ENCODE measurements around the gene MT1B.

The MT1B gene

DNA sequence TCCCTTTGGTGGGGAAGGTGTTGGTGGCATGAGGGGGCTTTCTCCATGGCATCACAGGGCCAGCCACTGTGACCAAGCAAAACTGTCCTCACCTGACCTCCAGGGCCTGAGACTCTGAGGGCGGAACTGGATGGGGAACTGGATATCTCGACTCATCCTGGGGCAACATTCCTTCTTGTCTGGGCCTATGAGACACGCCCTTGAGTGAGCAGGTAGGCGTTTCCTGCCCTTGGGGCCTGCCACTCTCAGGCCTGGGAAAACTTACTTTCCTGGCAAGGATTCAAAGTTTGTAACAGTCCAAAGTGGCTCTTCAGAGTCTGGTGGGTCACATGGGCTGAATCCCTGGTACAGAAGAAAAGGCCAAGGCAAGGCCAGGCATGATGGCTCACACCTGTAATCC is 40.2 kb downstream of the MT1B start:
- TF ChIP-seq MAX (IDR thresholded peaks at IDR 0.05; ENCODE audit: low read depth, low read length) (no peak), POLR2A (IDR thresholded peaks at IDR 0.05; ENCODE audit: extremely low read depth, insufficient read length) (no peak), MYC (IDR thresholded peaks at IDR 0.05; ENCODE audit: low read depth, low read length) (no peak), CTCF (IDR thresholded peaks at IDR 0.05; ENCODE audit: low read depth, low read length) (no peak)
- no peak for DNase-seq (ENCODE audit: low read depth)

GRCh38 chr16:56695246-56695645 is 43.6 kb downstream of the MT1B start:
- DNase-seq (ENCODE audit: low read depth), result no peak
- H3K4me3 ChIP-seq (ENCODE audit: low read depth, low read length), result no peak overlapping the region

More for the DNA sequence above, 40.2 kb downstream of the MT1B start:
- no peak overlapping the region for H3K4me3 ChIP-seq (ENCODE audit: low read depth, low read length)

DNA sequence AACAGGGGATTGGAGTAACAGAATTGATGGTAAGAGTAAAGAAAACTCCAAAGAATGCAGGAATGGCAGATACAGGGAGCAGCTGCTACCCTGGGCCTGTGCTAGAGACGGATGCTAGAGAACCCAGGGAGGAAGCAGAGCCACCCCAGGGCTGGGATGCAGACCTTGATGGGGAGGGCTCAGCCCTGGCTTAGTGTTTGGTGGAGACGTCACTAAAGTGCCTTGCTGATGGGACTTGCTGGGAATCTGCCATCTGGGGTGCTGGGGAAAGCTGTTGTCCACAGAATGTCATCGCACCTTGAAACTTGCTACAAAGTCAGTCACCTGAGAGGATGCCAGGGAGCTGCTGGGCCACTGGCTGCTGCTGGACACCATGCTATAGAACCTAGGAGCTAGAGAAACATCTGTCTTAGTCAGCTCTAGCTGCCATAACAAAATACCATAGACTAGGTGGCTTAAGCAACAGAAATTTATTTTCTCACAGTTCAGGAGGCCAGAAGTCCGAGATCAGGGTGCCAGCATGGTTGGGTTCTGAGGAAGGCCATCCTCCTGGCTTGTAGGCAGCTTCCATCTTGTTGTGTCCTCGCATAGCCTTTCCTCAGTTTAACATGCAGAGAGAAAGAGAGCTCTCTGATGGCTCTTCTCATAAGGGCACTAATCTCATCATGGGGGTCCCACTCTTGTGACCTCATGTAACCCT is 45.9 kb downstream of the MT1B start:
- no peak overlapping the region for H3K4me3 ChIP-seq (ENCODE audit: low read depth, low read length)
- DNase-seq (ENCODE audit: low read depth), result no peak
- no peak for TF ChIP-seq CTCF (IDR thresholded peaks at IDR 0.05; ENCODE audit: low read depth, low read length)
- no peak for TF ChIP-seq POLR2A (IDR thresholded peaks at IDR 0.05; ENCODE audit: extremely low read depth, insufficient read length)
- TF ChIP-seq MYC (IDR thresholded peaks at IDR 0.05; ENCODE audit: low read depth, low read length), result no peak
- TF ChIP-seq MAX (IDR thresholded peaks at IDR 0.05; ENCODE audit: low read depth, low read length), result no peak

More at GRCh38 chr16:56695246-56695645, 43.6 kb downstream of the MT1B start:
- no peak for TF ChIP-seq CTCF (IDR thresholded peaks at IDR 0.05; ENCODE audit: low read depth, low read length)
- TF ChIP-seq MYC (IDR thresholded peaks at IDR 0.05; ENCODE audit: low read depth, low read length), result no peak
- no peak for TF ChIP-seq MAX (IDR thresholded peaks at IDR 0.05; ENCODE audit: low read depth, low read length)
- no peak for TF ChIP-seq POLR2A (IDR thresholded peaks at IDR 0.05; ENCODE audit: extremely low read depth, insufficient read length)

DNA sequence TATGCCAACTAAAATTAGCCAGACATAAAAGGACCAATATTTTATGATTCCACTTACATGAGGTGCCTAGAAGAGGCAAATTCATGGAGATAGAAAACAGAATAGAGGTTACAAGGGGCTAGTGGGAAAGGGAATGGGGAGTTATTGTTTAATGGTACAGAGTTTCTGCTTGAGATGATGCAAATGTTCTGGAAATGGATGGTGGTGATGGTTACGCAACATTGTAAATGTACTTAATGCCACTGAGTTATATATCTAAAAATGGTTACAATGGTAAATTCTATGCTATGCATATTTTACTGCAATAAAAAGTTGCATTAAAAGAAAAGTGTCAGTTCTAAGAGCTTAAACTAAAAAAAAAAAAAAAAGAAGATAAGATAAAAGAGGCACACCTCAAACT is 48.5 kb downstream of the MT1B start:
- DNase-seq (ENCODE audit: low read depth), result peak; percentile 38
- no peak overlapping the region for H3K4me3 ChIP-seq (ENCODE audit: low read depth, low read length)
- no peak for TF ChIP-seq POLR2A (IDR thresholded peaks at IDR 0.05; ENCODE audit: extremely low read depth, insufficient read length)
- TF ChIP-seq CTCF (IDR thresholded peaks at IDR 0.05; ENCODE audit: low read depth, low read length), result no peak
- no peak for TF ChIP-seq MAX (IDR thresholded peaks at IDR 0.05; ENCODE audit: low read depth, low read length)
- TF ChIP-seq MYC (IDR thresholded peaks at IDR 0.05; ENCODE audit: low read depth, low read length), result no peak

GRCh38 chr16:56700631-56701030 is 48.9 kb downstream of the MT1B start:
- no peak for TF ChIP-seq MYC (IDR thresholded peaks at IDR 0.05; ENCODE audit: low read depth, low read length)
- no peak for TF ChIP-seq MAX (IDR thresholded peaks at IDR 0.05; ENCODE audit: low read depth, low read length)
- no peak for TF ChIP-seq CTCF (IDR thresholded peaks at IDR 0.05; ENCODE audit: low read depth, low read length)
- TF ChIP-seq POLR2A (IDR thresholded peaks at IDR 0.05; ENCODE audit: extremely low read depth, insufficient read length), result no peak
- no peak for DNase-seq (ENCODE audit: low read depth)
- H3K4me3 ChIP-seq (ENCODE audit: low read depth, low read length), result no peak overlapping the region

All from NB4 (cell line).